ENCODE measurements around the gene SLC66A2. TPM values are rescaled to one million over a fixed set of nuclear protein-coding genes. Genes with fewer than 3 reads are reported as not detected.

Gene SLC66A2
- total RNA-seq, 1 experiment from 2014 or later, result 13.0 TPM

DNA sequence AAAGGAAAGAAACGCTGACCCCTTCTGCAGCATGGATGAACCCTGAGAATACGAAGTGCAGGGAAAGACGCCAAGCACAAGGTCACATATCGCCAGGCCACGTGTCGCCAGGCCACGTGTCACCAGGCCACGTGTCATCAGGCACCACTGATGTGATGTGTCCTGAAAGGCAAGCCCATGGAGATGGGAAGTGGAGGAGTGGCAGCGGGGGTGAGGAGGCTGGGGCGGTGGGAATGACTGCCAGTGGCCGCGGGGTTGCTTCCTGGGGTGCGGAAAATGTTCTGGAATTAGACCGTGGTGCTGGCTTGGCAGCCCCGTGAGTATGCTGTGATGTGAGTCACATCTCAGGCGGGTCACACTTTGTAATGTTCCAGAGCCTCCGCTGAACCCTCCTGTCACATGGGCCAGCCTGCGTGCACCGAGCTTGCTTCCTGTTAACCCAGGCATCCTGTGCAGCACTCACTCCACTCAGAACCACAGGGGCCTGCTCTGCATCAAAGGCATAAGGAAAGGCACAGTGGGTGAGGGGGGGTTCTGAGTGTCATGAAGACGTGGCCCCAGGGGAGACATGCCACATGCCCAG lies 39.0 kb downstream of the SLC66A2 start:
- WGBS (ENCODE audit: extremely low coverage, insufficient read length, low lambda C conversion rate), result no CpG with 5 or more reads among the region's 20 CpGs
- Histone ChIP-seq H3K27me3 (ENCODE audit: insufficient read depth, low read length) (no peaks in the 10 kb centered on the region), H3K23me2 (ENCODE audit: insufficient read length, low read depth, low read length, poor library complexity, severe bottlenecking) (no peaks in the 10 kb centered on the region), H2BK20ac (ENCODE audit: low read depth, low read length, poor library complexity, severe bottlenecking) (no peak overlapping the region), H3K9ac (ENCODE audit: extremely low read depth, insufficient read length, low read length) (no peak overlapping the region), H2BK15ac (ENCODE audit: low read depth, low read length) (no peak overlapping the region), H4K91ac (ENCODE audit: insufficient read length, low read depth, low read length) (no peak overlapping the region), H3K18ac (ENCODE audit: insufficient read length, low read depth, low read length) (no peak overlapping the region), H2BK12ac (ENCODE audit: insufficient read length, low read depth, low read length) (no peak overlapping the region), H3K4me1 (ENCODE audit: insufficient read depth, low read length) (no peaks in the 10 kb centered on the region), H3K9me3 (ENCODE audit: control insufficient read depth, low read depth, low read length) (no peaks in the 10 kb centered on the region), H3K4me2 (ENCODE audit: insufficient read depth, insufficient read length, low read length) (no peak overlapping the region), H3K14ac (ENCODE audit: insufficient read depth, low read length) (no peak overlapping the region), H4K20me1 (ENCODE audit: control insufficient read depth, insufficient read depth, insufficient read length) (no peaks in the 10 kb centered on the region), H4K5ac (ENCODE audit: insufficient read length, low read depth, low read length) (no peak overlapping the region), H3K56ac (ENCODE audit: insufficient read length, low read depth, low read length) (no peak overlapping the region), H2BK5ac (ENCODE audit: insufficient read length, low read length) (no peak overlapping the region), H3K4ac (ENCODE audit: low read depth, low read length) (no peak overlapping the region), H2BK120ac (ENCODE audit: low read depth, low read length, poor library complexity, severe bottlenecking) (no peak overlapping the region), H3K27ac (ENCODE audit: insufficient read length, low read depth, low read length) (no peak overlapping the region), H2AFZ (ENCODE audit: low read length) (no peak overlapping the region), H3T11ph (ENCODE audit: low read length) (no peak overlapping the region), H3K79me2 (ENCODE audit: insufficient read depth, low read length) (no peaks in the 10 kb centered on the region), H3K79me1 (ENCODE audit: insufficient read depth, low read depth, low read length, poor library complexity, severe bottlenecking) (no peaks in the 10 kb centered on the region), H3K23ac (ENCODE audit: insufficient read length, low read depth, low read length) (no peak overlapping the region), H4K8ac (replicated peaks; ENCODE audit: insufficient read length, low read depth, low read length) (no peak overlapping the region), H2AK5ac (ENCODE audit: insufficient read length, low read length) (no peak overlapping the region)
- no peak overlapping the region for H3K27ac Mint-ChIP-seq
- no peak for TF ChIP-seq CTCF (conservative IDR thresholded peaks at IDR 0.05)
- H3K4me1 Mint-ChIP-seq, result peaks cover 4 to 17% of the 10 kb centered on the region in 2 experiments; a peak in 3 of 4 replicates
- DNase-seq, result peak; percentile 18
- H3K27me3 Mint-ChIP-seq (ENCODE audit: low read depth), result peaks cover 11% of the 10 kb centered on the region
- H3K36me3 Mint-ChIP-seq (ENCODE audit: insufficient read depth in 1 of 3, low read depth in 3 of 3), result peaks cover 0 to 23% (median 7%) of the 10 kb centered on the region in 3 experiments; a peak in 4 of 7 replicates
- peaks cover 0 to 4% of the 10 kb centered on the region in 2 experiments; a peak in 1 of 5 replicates for H3K9me3 Mint-ChIP-seq
- no peak overlapping the region for H3K4me3 Mint-ChIP-seq
